Mesendoderm (in vitro differentiated cells): ENCODE measurements around the gene KANK2.

Source experiments
- DNase-seq: peaks from one replicate; pipeline ENCODE4 v3.0.0; 2013
- H2AK5ac ChIP-seq: 2 replicates; pipeline ENCODE4 v1.6.1; 2013; ENCODE audit warnings: low read length, inconsistent platforms
- H2BK120ac ChIP-seq: 2 replicates; pipeline ENCODE4 v1.6.1; 2013; ENCODE audit warnings: low read depth, mild to moderate bottlenecking, low read length, moderate library complexity, mixed read lengths
- H2BK15ac ChIP-seq: replicated peaks from 2 replicates; pipeline ENCODE4 v1.6.1; 2013; ENCODE audit warnings: low read depth, mild to moderate bottlenecking, moderate library complexity
- H2BK5ac ChIP-seq: 2 replicates; pipeline ENCODE4 v1.6.1; 2013; ENCODE audit warnings: low read length, inconsistent platforms
- H3K18ac ChIP-seq: 2 replicates; pipeline ENCODE4 v1.6.1; 2013; ENCODE audit warnings: mild to moderate bottlenecking, low read length, mixed read lengths
- H3K23ac ChIP-seq: one replicate; pipeline ENCODE4 v1.6.1; 2013; ENCODE audit warnings: low read length
- H3K27ac ChIP-seq: 2 replicates; pipeline ENCODE4 v1.5.1; 2013; ENCODE audit warnings: low read depth, mild to moderate bottlenecking, inconsistent platforms, low read length, moderate library complexity
- H3K27me3 ChIP-seq: 2 replicates; pipeline ENCODE4 v1.6.1; 2013; ENCODE audit warnings: low read length, control low read depth, mild to moderate bottlenecking, inconsistent platforms; ENCODE audit not compliant: insufficient read depth, poor library complexity
- H3K36me3 ChIP-seq: 2 replicates; pipeline ENCODE4 v1.6.1; 2013; ENCODE audit warnings: low read length, inconsistent platforms; ENCODE audit not compliant: control insufficient read depth, insufficient read depth
- H3K4ac ChIP-seq: one replicate; pipeline ENCODE4 v1.6.1; 2013; ENCODE audit warnings: low read depth, mild to moderate bottlenecking, low read length, moderate library complexity
- H3K4me1 ChIP-seq: 2 replicates; pipeline ENCODE4 v1.6.1; 2013; ENCODE audit warnings: low read depth, low read length, inconsistent platforms; ENCODE audit not compliant: control insufficient read depth
- H3K4me2 ChIP-seq: 2 replicates; pipeline ENCODE4 v1.6.1; 2013; ENCODE audit warnings: low read length
- H3K4me3 ChIP-seq: 2 replicates; pipeline ENCODE4 v1.5.1; 2013; ENCODE audit warnings: mild to moderate bottlenecking, low read length
- H3K56ac ChIP-seq: one replicate; pipeline ENCODE4 v1.6.1; 2013; ENCODE audit warnings: low read length
- H3K79me1 ChIP-seq: 2 replicates; pipeline ENCODE4 v1.6.1; 2013; ENCODE audit warnings: low read length, inconsistent platforms
- H3K79me2 ChIP-seq: 2 replicates; pipeline ENCODE4 v1.6.1; 2013; ENCODE audit warnings: mild to moderate bottlenecking, low read length; ENCODE audit not compliant: control insufficient read depth, insufficient read depth
- H3K9ac ChIP-seq: 2 replicates; pipeline ENCODE4 v1.6.1; 2013; ENCODE audit warnings: low read length, inconsistent platforms
- H4K5ac ChIP-seq: one replicate; pipeline ENCODE4 v1.6.1; 2013; ENCODE audit warnings: low read length
- H4K8ac ChIP-seq: one replicate; pipeline ENCODE4 v1.6.1; 2013; ENCODE audit warnings: low read depth, mild to moderate bottlenecking, control low read depth, low read length, moderate library complexity
- WGBS: extraction: QIAGEN DNeasy Blood & Tissue Kit; methylation state at CpG from one replicate; pipeline ENCODE4 v1.1.7; 2013; ENCODE audit warnings: low lambda C conversion rate, missing lambda C conversion rate; ENCODE audit not compliant: insufficient coverage; ENCODE audit errors: extremely low coverage; 5-methylcytosine and 5-hydroxymethylcytosine counted together

The KANK2 gene

GRCh38 chr19:11221082-11221598 is 23.8 kb upstream of the KANK2 start:
- Histone ChIP-seq H2BK120ac (no peak overlapping the region), H3K4ac (no peak overlapping the region), H3K79me2 (no peaks in the 10 kb centered on the region), H3K9ac (no peak overlapping the region), H3K36me3 (peaks cover 2% of the 10 kb centered on the region), H3K27me3 (no peaks in the 10 kb centered on the region), H3K56ac (no peak overlapping the region), H3K4me3 (no peak overlapping the region), H3K18ac (no peak overlapping the region), H2BK5ac (no peak overlapping the region), H3K4me1 (no peaks in the 10 kb centered on the region), H4K5ac (no peak overlapping the region), H2AK5ac (no peak overlapping the region), H3K27ac (no peak overlapping the region), H3K23ac (no peak overlapping the region), H4K8ac (no peak overlapping the region), H3K4me2 (no peak overlapping the region), H3K79me1 (no peaks in the 10 kb centered on the region), H2BK15ac (no peak overlapping the region)
- no CpG with 5 or more reads among the region's 3 CpGs for WGBS
- DNase-seq, result no peak

- no CpG with 5 or more reads among the region's 6 CpGs for WGBS
- H3K79me1 ChIP-seq, result no peaks in the 10 kb centered on the region
- no peak overlapping the region for H3K18ac ChIP-seq
- no peak overlapping the region for H2BK15ac ChIP-seq
- no peak overlapping the region for H3K23ac ChIP-seq
- no peak overlapping the region for H3K27ac ChIP-seq
- no peaks in the 10 kb centered on the region for H3K4me1 ChIP-seq
- no peak overlapping the region for H3K56ac ChIP-seq
- H4K5ac ChIP-seq, result no peak overlapping the region
- no peaks in the 10 kb centered on the region for H3K79me2 ChIP-seq
- H3K27me3 ChIP-seq, result no peaks in the 10 kb centered on the region
- H3K4me2 ChIP-seq, result no peak overlapping the region
- no peak overlapping the region for H2BK5ac ChIP-seq
- no peak overlapping the region for H3K4ac ChIP-seq
- no peak overlapping the region for H3K9ac ChIP-seq
- H3K4me3 ChIP-seq, result no peak overlapping the region
- peaks cover 9% of the 10 kb centered on the region for H3K36me3 ChIP-seq
- DNase-seq, result no peak
- no peak overlapping the region for H4K8ac ChIP-seq
- no peak overlapping the region for H2BK120ac ChIP-seq
- H2AK5ac ChIP-seq, result no peak overlapping the region
These were observed 17.0 kb upstream of the KANK2 start for GRCh38 chr19:11214387-11214786.

GRCh38 chr19:11210656-11210928 is 13.2 kb upstream of the KANK2 start:
- no peak overlapping the region for H4K5ac ChIP-seq
- no peaks in the 10 kb centered on the region for H3K79me2 ChIP-seq
- no peaks in the 10 kb centered on the region for H3K79me1 ChIP-seq
- H2BK15ac ChIP-seq, result no peak overlapping the region
- H3K56ac ChIP-seq, result no peak overlapping the region
- H3K27me3 ChIP-seq, result no peaks in the 10 kb centered on the region
- no peak overlapping the region for H3K27ac ChIP-seq
- no peak overlapping the region for H2AK5ac ChIP-seq
- no peak for DNase-seq
- H3K4me1 ChIP-seq, result no peaks in the 10 kb centered on the region
- H3K18ac ChIP-seq, result no peak overlapping the region
- H2BK5ac ChIP-seq, result no peak overlapping the region
- no peak overlapping the region for H3K4ac ChIP-seq
- no peak overlapping the region for H4K8ac ChIP-seq
- H3K4me2 ChIP-seq, result no peak overlapping the region
- H3K9ac ChIP-seq, result no peak overlapping the region
- no peak overlapping the region for H2BK120ac ChIP-seq
- H3K36me3 ChIP-seq, result peaks cover 10% of the 10 kb centered on the region
- no CpG with 5 or more reads among the region's 1 CpG for WGBS
- no peak overlapping the region for H3K4me3 ChIP-seq
- no peak overlapping the region for H3K23ac ChIP-seq

- no peak for DNase-seq
- Histone ChIP-seq H3K36me3 (peaks cover 10% of the 10 kb centered on the region), H3K56ac (no peak overlapping the region)
These were observed 12.7 kb upstream of the KANK2 start for GRCh38 chr19:11209839-11210655.

GRCh38 chr19:11208561-11209471 is 11.5 kb upstream of the KANK2 start:
- no peak overlapping the region for H2BK120ac ChIP-seq
- no peak overlapping the region for H3K9ac ChIP-seq
- H3K36me3 ChIP-seq, result peaks cover 6% of the 10 kb centered on the region
- H3K79me1 ChIP-seq, result no peaks in the 10 kb centered on the region
- no peak overlapping the region for H3K4me2 ChIP-seq
- no peak overlapping the region for H3K27ac ChIP-seq
- no peaks in the 10 kb centered on the region for H3K27me3 ChIP-seq
- H3K4me3 ChIP-seq, result no peak overlapping the region
- H3K79me2 ChIP-seq, result no peaks in the 10 kb centered on the region
- H4K5ac ChIP-seq, result no peak overlapping the region
- no CpG with 5 or more reads among the region's 38 CpGs for WGBS
- H2BK15ac ChIP-seq, result no peak overlapping the region
- no peak overlapping the region for H2BK5ac ChIP-seq
- no peak overlapping the region for H3K4ac ChIP-seq
- no peak overlapping the region for H4K8ac ChIP-seq
- DNase-seq, result no peak
- H3K23ac ChIP-seq, result no peak overlapping the region
- H3K4me1 ChIP-seq, result no peaks in the 10 kb centered on the region
- H3K18ac ChIP-seq, result no peak overlapping the region
- H2AK5ac ChIP-seq, result no peak overlapping the region
- H3K56ac ChIP-seq, result no peak overlapping the region

More at GRCh38 chr19:11209839-11210655, 12.7 kb upstream of the KANK2 start:
- no peak overlapping the region for H4K5ac ChIP-seq
- H3K27ac ChIP-seq, result no peak overlapping the region
- H3K27me3 ChIP-seq, result no peaks in the 10 kb centered on the region
- H4K8ac ChIP-seq, result no peak overlapping the region
- H3K23ac ChIP-seq, result no peak overlapping the region
- no CpG with 5 or more reads among the region's 2 CpGs for WGBS
- no peak overlapping the region for H3K4me3 ChIP-seq
- H3K79me1 ChIP-seq, result no peaks in the 10 kb centered on the region
- H3K4me1 ChIP-seq, result no peaks in the 10 kb centered on the region
- no peak overlapping the region for H2AK5ac ChIP-seq
- no peak overlapping the region for H3K9ac ChIP-seq
- no peak overlapping the region for H3K18ac ChIP-seq
- H3K79me2 ChIP-seq, result no peaks in the 10 kb centered on the region
- H2BK15ac ChIP-seq, result no peak overlapping the region
- H3K4ac ChIP-seq, result no peak overlapping the region
- no peak overlapping the region for H3K4me2 ChIP-seq
- H2BK5ac ChIP-seq, result no peak overlapping the region
- no peak overlapping the region for H2BK120ac ChIP-seq
